Measurements from ENCODE around the gene SNX10. TPM values are rescaled to one million over a fixed set of nuclear protein-coding genes. Genes with fewer than 3 reads are reported as not detected.
A peak's percentile ranks its signal among the peaks of the same experiment; 100 is the strongest.

Gene SNX10
- total and polyA plus RNA-seq, 2 experiments from 2014 or later, result 0.60 to 1.5 TPM

DNA sequence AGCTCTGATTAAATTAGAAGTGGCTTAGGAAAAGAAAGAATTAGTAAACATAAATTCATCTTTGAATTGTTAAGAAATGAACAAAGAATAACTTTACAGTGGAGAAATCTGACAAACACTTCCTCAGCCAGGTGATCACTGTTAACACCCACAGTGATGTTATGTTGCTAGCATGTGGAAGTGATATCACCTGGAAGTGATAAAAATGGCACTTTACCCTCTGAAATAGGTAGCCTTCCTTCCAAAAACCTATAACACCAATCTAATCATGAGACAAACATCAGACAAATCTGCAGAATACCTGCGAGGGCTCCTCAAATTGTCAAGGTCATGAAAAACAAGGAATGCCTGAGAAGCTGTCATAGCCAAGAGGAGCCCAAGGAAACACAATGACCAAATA is 59.5 kb downstream of the SNX10 start:
- Histone ChIP-seq H3K27ac (no peak overlapping the region), H3K4me1 (ENCODE audit: insufficient read depth) (no peaks in the 10 kb centered on the region), H3K4me3 (no peak overlapping the region), H4K20me1 (ENCODE audit: insufficient read depth) (no peaks in the 10 kb centered on the region), H3K27me3 (replicated peaks; ENCODE audit: insufficient read depth) (no peaks in the 10 kb centered on the region), H3K4me2 (ENCODE audit: unreplicated experiment) (no peak overlapping the region), H3K36me3 (ENCODE audit: low read depth) (no peaks in the 10 kb centered on the region), H2AFZ (no peak overlapping the region), H3F3A (ENCODE audit: insufficient read depth) (no peaks in the 10 kb centered on the region), H3K9me2 (ENCODE audit: insufficient read depth) (no peaks in the 10 kb centered on the region), H3K79me2 (ENCODE audit: insufficient read depth) (no peaks in the 10 kb centered on the region), H3K9ac (no peak overlapping the region), H3K9me3 (ENCODE audit: low read depth) (no peaks in the 10 kb centered on the region)
- in situ Hi-C loops (cut with MboI), result no loop called here
- 83 to 100% methylated on average over 1 of the region's 1 CpG for WGBS, 2 experiments (ENCODE audit: low coverage in 1 of 2, low lambda C conversion rate in 2 of 2, missing lambda C conversion rate in 2 of 2)
- TF ChIP-seq EZH2 (IDR thresholded peaks at IDR 0.05; ENCODE audit: insufficient read depth, poor library complexity, severe bottlenecking) (no peak), EZH2phosphoT487 (IDR thresholded peaks at IDR 0.05; ENCODE audit: insufficient read depth, low read depth) (no peak)
- no peak for DNase-seq

DNA sequence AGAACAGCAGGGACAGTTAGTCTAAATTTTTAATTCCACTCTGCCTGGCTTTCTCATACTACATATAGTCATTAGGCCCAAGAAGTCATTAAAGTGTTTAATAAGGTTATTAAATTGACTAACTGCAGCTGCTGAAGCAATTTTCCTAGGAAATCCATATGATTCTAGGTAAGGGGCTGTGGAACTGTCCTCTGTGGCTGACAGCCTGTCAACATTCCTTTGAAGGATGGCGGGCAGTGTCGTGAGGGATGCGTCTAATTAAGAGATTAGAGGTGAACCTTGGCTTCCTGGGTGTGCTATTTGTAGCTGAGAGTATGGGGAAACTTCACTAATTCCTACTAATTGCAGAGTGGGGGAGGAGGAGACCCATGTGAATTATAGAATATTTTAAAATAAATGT is 64.6 kb downstream of the SNX10 start:
- no peaks in the 10 kb centered on the region for H3K79me2 ChIP-seq (ENCODE audit: insufficient read depth)
- in situ Hi-C loops (cut with MboI), result no loop called here

DNA sequence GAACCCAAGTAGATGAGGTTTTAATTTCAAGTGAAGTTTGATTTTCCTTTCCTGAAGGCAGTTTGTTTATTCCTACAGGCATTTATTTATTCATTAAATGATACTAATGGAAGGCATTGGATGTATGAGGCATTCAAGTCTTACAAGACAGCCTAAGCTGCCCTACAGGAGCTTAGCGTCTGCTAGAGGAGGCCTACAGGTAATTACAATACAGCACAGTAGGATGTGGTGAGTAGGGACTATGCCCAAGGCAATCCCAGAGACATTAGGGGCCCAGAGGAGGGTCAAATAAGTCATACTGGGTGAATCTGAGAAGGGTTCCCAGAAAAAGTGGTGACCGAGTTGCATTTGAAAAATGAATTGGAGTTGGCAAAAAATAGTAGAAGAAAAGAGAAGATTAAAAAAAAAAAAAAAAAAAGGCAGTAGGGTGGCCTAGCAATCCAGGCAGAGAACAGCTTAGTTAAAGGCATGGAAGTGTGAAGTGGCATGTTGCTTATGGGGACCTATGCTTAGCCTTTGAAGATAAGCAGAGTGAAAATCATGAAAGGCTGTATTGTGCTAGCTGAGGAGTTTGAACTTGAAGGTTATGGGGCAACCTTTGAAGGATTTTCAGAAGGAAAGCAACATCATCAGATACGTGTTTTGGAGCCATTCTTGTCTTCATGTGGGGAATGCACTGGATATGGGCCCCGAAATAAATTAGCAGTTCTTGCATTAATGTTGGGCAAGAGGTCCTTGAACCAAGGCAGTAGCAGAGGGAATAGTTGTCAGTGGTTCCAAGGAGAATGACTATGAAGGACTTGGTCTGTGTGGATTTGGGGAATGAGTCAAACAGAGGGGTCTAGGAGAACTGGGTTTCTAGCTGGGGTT is 65.5 kb downstream of the SNX10 start:
- Histone ChIP-seq H2AFZ (no peak overlapping the region), H3K9ac (no peak overlapping the region), H3K36me3 (ENCODE audit: low read depth) (no peaks in the 10 kb centered on the region), H4K20me1 (ENCODE audit: insufficient read depth) (no peaks in the 10 kb centered on the region), H3K9me2 (ENCODE audit: insufficient read depth) (no peaks in the 10 kb centered on the region), H3K27ac (no peak overlapping the region), H3K79me2 (ENCODE audit: insufficient read depth) (no peaks in the 10 kb centered on the region), H3K27me3 (replicated peaks; ENCODE audit: insufficient read depth) (no peaks in the 10 kb centered on the region), H3F3A (ENCODE audit: insufficient read depth) (no peaks in the 10 kb centered on the region), H3K4me3 (no peak overlapping the region), H3K4me1 (ENCODE audit: insufficient read depth) (no peaks in the 10 kb centered on the region), H3K4me2 (ENCODE audit: unreplicated experiment) (no peak overlapping the region), H3K9me3 (ENCODE audit: low read depth) (no peaks in the 10 kb centered on the region)
- TF ChIP-seq EZH2 (IDR thresholded peaks at IDR 0.05; ENCODE audit: insufficient read depth, poor library complexity, severe bottlenecking) (no peak), EZH2phosphoT487 (IDR thresholded peaks at IDR 0.05; ENCODE audit: insufficient read depth, low read depth) (no peak)
- 44 to 51% methylated on average over 4 of the region's 4 CpGs for WGBS, 2 experiments (ENCODE audit: low coverage in 1 of 2, low lambda C conversion rate in 2 of 2, missing lambda C conversion rate in 2 of 2)
- DNase-seq, result peak; percentile 42
- in situ Hi-C loops (cut with MboI), result no loop called here

More for the DNA sequence above, 64.6 kb downstream of the SNX10 start:
- Histone ChIP-seq H3K27ac (no peak overlapping the region), H3K36me3 (ENCODE audit: low read depth) (no peaks in the 10 kb centered on the region), H3K9me2 (ENCODE audit: insufficient read depth) (no peaks in the 10 kb centered on the region), H3K9me3 (ENCODE audit: low read depth) (no peaks in the 10 kb centered on the region), H3K4me3 (no peak overlapping the region), H4K20me1 (ENCODE audit: insufficient read depth) (no peaks in the 10 kb centered on the region), H3K9ac (no peak overlapping the region), H2AFZ (no peak overlapping the region), H3K4me1 (ENCODE audit: insufficient read depth) (no peaks in the 10 kb centered on the region), H3K27me3 (replicated peaks; ENCODE audit: insufficient read depth) (no peaks in the 10 kb centered on the region), H3K4me2 (ENCODE audit: unreplicated experiment) (no peak overlapping the region), H3F3A (ENCODE audit: insufficient read depth) (no peaks in the 10 kb centered on the region)
- no peak for TF ChIP-seq EZH2 (IDR thresholded peaks at IDR 0.05; ENCODE audit: insufficient read depth, poor library complexity, severe bottlenecking)
- no peak for TF ChIP-seq EZH2phosphoT487 (IDR thresholded peaks at IDR 0.05; ENCODE audit: insufficient read depth, low read depth)
- 88 to 92% methylated on average over 3 of the region's 3 CpGs for WGBS, 2 experiments (ENCODE audit: low coverage in 1 of 2, low lambda C conversion rate in 2 of 2, missing lambda C conversion rate in 2 of 2)
- no peak for DNase-seq

DNA sequence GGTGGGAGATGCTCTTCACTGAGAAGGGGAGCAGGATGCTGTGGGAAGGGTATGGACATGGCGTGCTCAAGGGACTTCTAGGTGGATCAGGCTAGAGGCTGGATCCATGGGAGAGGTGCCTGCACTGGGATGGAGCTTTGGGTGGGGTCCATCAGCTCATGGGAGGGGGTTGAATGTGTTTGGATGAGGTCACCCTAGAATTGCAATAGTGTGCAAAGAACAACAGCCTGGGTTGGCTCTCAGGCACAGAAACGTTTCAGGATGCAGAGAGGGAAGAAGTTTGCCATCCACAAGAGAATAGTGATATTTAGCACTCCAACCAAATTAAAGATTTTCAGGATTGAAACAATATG is 66.1 kb downstream of the SNX10 start:
- DNase-seq, result no peak
- Histone ChIP-seq H3K9ac (no peak overlapping the region), H3F3A (ENCODE audit: insufficient read depth) (no peaks in the 10 kb centered on the region), H2AFZ (no peak overlapping the region), H3K4me1 (ENCODE audit: insufficient read depth) (no peaks in the 10 kb centered on the region), H3K4me2 (ENCODE audit: unreplicated experiment) (no peak overlapping the region), H3K79me2 (ENCODE audit: insufficient read depth) (no peaks in the 10 kb centered on the region), H4K20me1 (ENCODE audit: insufficient read depth) (no peaks in the 10 kb centered on the region), H3K9me3 (ENCODE audit: low read depth) (no peaks in the 10 kb centered on the region), H3K27me3 (replicated peaks; ENCODE audit: insufficient read depth) (no peaks in the 10 kb centered on the region), H3K9me2 (ENCODE audit: insufficient read depth) (no peaks in the 10 kb centered on the region), H3K27ac (no peak overlapping the region), H3K4me3 (no peak overlapping the region), H3K36me3 (ENCODE audit: low read depth) (no peaks in the 10 kb centered on the region)
- no peak for TF ChIP-seq EZH2phosphoT487 (IDR thresholded peaks at IDR 0.05; ENCODE audit: insufficient read depth, low read depth)
- TF ChIP-seq EZH2 (IDR thresholded peaks at IDR 0.05; ENCODE audit: insufficient read depth, poor library complexity, severe bottlenecking), result no peak
- in situ Hi-C loops (cut with MboI), result no loop called here
- WGBS, 2 experiments (ENCODE audit: low coverage in 1 of 2, low lambda C conversion rate in 2 of 2, missing lambda C conversion rate in 2 of 2), result 50 to 52% methylated on average over 2 of the region's 2 CpGs

Measured in GM23248 (cell line).